Head of caudate nucleus (tissue), 42 donors: ENCODE data around the gene FGGY.

Source experiments
- DNase-seq, 42 donors: peaks; one replicate each; pipeline versions ENCODE4 v3.0.0 to v3.0.0-alpha.2; 2020 to 2021; ENCODE audit warnings: mixed read lengths in 7 of 42
- intact Hi-C: fragments of 100-400 bp; cut with DNase I; formaldehyde crosslinking; loops from one replicate; pipeline ENCODE4 v1.15.0; 2022

Gene FGGY

GRCh38 chr1:59309795-59310548 is 13.1 kb downstream of the FGGY start:
- intact Hi-C loops = no loop called here
- no peak for DNase-seq

GRCh38 chr1:59310549-59311250 is 13.8 kb downstream of the FGGY start:
- intact Hi-C loops = no loop called here
- no peak for DNase-seq

DNA sequence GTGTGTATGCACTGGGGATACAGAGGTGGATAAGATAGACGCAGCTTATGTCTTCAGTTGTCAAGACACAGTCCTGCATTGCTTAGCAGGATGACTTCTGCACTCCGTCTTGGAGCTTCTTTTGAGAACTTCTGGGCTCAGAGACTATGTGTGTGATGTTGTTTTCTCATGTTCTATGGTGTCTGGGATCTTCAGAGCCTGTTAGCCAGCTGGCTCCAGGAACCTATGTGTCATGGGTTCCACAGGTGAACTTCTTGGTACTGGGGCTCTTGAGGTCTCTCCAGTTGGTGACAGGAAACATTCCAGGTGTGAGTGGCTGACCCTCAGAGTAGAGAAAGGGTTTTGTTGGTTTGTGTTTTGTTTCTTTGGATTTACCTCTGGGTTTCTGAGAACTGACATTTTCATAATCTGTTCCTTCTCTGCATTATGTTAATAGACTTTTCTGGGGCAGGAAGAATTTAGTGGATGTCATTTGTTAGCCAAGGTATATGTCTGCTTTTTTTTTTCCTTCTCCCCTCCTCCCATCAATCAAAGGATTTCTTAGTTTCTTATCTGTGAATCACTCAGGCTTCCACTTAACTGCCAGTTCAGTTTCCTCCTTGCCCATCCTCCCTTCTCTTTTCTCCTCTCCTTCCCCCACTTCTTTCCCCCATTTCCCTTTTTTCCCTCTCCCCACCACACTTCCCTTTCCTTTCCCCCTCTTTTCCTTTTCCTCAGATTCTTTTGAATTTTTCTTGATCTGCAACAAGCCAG is 18.1 kb downstream of the FGGY start:
- no peak for DNase-seq
- intact Hi-C loops = no loop called here

DNA sequence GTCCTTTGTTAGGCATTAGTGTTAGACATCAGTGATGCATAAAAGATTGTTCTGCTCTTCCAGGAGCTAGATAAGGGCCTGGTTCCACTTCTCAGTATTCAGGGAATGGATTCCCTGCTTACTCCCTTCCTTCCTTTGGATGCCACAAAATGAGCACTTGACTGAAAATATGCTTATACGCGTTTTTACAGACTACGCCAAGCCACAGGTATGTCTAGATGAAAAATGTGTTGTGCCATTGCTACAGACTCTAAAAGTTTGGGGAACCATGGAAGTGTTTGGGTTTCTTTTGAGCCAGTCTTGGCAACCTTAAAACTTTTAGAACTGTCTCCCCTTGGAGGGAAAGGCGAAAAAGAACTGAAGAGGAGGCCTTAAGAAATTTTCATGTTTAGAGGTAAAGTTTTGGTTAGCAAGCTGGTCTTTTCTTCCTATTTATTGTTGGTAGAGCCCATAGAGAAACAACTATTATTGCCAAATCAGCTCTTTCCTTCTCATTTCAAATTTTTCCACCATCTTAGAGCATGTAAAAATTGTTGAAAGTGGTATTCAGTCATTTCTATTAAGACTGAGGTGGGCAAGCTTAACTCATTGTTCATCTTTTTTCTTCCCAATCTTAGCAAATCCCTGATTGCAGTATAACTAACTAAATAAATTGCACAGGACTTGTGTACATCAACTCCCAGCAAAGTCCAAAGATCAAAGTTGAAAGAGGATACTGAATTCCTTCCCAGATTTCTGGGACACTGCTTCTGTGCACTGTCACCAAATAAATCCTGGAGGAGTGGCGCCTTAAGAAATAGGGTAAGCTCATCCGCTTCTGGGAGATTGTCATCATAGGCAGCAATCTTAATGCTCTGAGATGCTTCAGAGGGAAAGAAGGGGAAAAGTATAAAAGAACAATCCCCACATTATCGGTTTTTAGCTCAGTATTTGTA is 18.9 kb downstream of the FGGY start:
- DNase-seq = no peak
- intact Hi-C loops = no loop called here

DNA sequence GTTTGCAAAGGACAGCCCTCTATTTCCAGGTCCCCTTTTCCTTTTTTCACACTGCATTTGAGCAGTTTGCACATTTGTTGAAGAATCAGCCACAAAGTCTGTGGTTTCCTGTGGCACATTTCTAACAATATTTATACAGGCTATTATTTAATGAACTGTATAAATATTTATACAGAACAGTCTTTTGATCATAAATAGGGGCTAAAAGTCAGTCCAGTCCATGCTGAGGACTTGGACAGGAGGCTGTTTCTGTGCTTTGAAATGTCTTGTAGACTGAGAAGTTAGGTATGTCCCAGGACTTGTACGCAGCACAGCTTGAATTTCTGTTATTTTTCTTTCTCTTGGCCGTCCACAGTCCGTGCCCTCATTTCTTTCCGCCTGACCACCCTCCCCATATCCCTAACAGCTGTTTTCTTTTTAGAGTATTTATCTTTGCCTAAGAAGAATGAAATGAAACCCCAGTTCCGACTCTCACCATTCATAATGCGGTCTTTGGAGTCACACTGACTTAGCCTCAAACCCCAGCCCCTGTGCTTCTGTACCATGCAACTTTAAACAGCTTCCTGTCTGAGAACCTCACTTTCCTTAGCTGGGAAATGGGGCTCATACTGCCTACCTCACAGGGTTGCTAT is 19.7 kb downstream of the FGGY start:
- intact Hi-C loops = no loop called here
- DNase-seq = no peak

GRCh38 chr1:59317343-59317742 is 20.4 kb downstream of the FGGY start:
- intact Hi-C loops = no loop called here
- no peak for DNase-seq

DNA sequence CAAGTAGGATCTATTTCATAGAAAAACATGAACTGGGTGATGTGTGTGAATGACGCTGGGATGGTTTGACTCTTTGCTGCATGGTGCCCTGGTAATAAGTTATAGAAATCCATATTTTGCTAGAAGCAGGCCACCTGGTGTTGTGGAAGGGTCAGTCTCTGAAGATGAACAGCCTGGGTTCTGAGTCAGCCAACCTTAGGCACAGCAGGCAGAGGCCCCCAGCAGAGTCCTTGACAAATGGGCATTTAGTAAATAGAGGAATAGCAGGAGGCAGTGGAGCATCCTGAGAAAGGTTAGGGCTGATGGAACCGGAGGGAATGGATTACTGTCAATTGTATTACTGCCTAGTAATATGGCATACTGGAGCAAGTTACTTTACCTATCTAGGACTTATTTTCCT is 20.9 kb downstream of the FGGY start:
- DNase-seq = no peak
- intact Hi-C loops = no loop called here

DNA sequence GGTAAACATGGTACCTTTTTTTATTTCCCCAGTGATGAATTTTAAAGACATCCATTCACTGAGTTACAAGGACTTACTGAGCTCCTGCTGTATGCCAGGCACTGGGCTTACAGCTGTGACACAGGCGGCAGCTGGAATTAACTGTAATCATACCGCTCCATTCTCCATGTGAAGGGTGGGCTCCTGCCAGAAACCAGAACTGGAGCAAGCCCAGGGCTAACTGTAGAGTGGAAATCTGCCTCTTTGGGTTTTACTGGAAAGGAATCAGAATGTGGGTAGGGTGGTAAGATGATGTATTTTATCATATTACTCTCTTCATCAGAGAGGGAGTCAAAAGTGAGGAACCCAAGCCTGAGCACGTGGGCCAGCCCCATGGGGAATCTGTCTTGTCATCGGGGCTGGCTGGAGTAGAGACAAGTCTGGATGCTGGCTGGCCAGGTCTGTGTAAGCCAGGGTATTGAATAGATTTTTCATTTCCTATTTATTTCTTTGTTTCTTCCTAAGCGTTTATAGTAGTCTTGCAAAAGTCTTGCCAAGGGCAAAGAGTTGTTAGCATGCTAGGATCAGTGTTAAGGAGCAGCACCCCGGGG is 21.5 kb downstream of the FGGY start:
- intact Hi-C loops = no loop called here
- no peak for DNase-seq

- DNase-seq = no peak
- intact Hi-C loops = no loop called here
Measured at GRCh38 chr1:59322394-59322793, 25.5 kb downstream of the FGGY start.

DNA sequence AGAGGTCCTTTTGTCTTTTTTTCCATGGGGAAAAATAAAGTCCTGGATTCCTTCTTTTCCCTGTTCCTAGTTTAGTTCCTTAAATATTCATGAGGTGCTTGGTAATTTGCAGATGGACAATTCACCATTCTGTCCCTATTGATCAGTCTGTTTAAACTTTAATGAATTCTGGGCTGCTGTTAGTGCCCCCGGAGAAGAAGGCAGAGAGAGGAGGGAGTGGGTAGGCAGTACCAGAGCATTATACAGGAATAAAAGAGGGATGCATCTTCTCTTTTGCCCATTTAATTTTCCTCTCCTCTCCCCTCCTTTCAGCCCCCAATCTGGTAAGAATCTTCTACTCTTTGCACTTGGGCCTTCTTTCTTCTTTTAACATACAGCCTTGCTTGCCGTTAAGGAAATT is 25.9 kb downstream of the FGGY start:
- DNase-seq = no peak
- intact Hi-C loops = no loop called here

DNA sequence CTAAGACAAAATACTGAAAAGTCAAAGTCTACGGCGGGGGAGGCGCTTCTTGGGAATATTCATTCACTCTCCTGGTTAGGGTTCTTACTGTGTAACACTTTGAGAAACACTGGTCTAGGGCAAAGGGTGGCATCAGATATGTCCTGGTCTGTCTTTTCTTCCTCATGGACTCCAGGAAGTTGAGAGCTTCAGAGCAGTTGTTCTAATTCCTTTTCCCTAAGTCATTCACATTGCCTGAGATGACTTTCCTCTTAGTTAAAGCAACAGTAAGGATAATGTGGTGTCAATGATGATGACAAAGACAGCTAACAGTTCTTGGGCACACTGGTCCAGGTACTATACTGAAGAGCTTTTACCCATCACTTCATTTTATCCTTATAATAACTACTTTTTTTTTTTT is 27.0 kb downstream of the FGGY start:
- intact Hi-C loops = no loop called here
- no peak for DNase-seq

- no peak for DNase-seq
- intact Hi-C loops = no loop called here
Measured at GRCh38 chr1:59328353-59328752, 31.5 kb downstream of the FGGY start.

DNA sequence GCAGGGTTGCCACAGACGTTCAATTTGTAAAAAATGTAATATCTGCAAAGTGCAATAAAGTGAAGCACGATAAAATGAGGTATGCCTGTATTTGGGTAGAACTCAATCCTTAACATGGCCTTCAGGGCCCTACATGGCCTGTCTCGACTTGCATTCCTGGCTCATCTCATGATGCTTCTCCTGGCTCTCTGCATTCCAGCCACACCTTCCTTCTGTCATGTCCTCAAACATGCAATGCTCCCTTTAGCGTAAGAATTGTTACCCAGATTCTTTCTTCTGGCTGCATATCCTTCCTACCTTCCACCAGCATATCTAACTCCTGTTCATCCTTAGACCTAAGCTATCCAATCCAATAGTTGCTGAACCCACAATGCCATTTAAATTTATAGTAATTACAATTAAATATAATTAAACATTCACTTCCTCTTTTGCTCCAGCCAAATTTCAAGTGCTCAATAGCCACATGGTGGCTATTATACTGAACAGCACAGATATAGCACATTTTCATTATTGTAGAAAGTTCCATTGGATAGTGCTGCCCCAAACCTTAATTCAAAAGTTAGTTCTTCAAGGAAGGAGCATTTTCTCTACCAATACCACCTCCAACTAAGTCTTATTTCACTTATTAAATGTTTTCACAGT is 32.6 kb downstream of the FGGY start:
- no peak for DNase-seq
- intact Hi-C loops = no loop called here

DNA sequence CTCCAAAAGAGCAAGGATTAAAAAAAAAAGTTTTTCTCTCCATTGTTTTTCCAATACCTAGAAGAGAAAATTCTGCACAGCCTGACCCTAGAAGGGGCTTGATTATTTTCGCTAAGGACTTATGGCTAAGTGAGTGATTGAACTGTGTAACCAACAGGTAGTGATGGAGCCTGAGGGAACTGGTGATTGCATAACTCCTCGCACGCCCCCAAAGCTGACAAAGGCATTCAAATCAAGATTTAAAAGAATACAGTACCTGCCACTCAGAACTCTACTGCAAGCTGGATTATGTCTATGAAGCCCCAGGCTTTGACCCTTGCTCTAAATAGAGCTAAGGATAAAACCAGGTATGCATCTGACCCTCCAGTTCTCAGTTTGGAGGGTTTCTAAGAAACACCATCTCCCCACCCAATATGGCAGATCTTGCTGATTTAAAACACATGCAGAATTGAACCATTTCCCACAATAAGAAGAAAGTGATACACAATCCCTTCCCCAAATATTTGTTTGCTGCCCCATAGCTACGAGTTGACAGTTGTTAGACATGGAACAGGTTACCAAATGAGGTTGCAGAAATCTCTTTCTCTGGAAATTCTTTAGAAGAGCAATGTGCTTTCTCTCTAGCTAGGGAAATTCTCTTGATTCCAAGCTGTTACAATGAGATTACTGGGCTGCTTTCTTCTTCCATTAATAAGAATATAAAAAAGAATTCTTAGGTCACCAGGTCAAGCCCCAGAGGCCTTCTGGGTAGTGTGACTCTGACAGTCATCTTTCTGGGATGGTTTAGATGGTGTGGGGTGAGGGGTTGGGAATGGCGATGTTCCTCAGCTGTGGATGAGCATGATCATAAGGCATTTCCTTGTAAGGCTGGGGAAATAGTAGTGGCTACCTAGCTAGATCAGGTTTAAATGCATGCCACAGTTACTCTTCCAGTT is 35.1 kb downstream of the FGGY start:
- DNase-seq = peak in 22 of 42 donors; percentile 4 to 60 (median 26)
- intact Hi-C loops = no loop called here

- no peak for DNase-seq
- intact Hi-C loops = no loop called here
Measured at GRCh38 chr1:59332983-59333382, 36.1 kb downstream of the FGGY start.

- no peak for DNase-seq
- intact Hi-C loops = no loop called here
Measured at GRCh38 chr1:59333626-59334277, 36.9 kb downstream of the FGGY start.
